SKM-1 treated with dmso at 0.1 percent for 144 hours (cell line): ENCODE results near the gene UBE2H.

Experiments used
- DNase-seq: peaks from one replicate; lab custom pipeline; 2025; ENCODE audit not compliant: unreplicated experiment; lab: John Stamatoyannopoulos, UW

Gene UBE2H

GRCh38 chr7:129789652-129790051 is 163.1 kb downstream of the UBE2H start:
- DNase-seq = no peak

GRCh38 chr7:129789000-129789399 is 163.8 kb downstream of the UBE2H start:
- DNase-seq = no peak

- no peak for DNase-seq
These were observed 165.8 kb downstream of the UBE2H start for GRCh38 chr7:129786825-129787563.

GRCh38 chr7:129785685-129786514 is 166.9 kb downstream of the UBE2H start:
- no peak for DNase-seq

GRCh38 chr7:129784783-129785684 is 167.7 kb downstream of the UBE2H start:
- no peak for DNase-seq

GRCh38 chr7:129784437-129784782 is 168.3 kb downstream of the UBE2H start:
- no peak for DNase-seq

GRCh38 chr7:129783584-129783919 is 169.2 kb downstream of the UBE2H start:
- no peak for DNase-seq

GRCh38 chr7:129782818-129783583 is 169.8 kb downstream of the UBE2H start:
- no peak for DNase-seq

- DNase-seq = no peak
These were observed 170.6 kb downstream of the UBE2H start for GRCh38 chr7:129781928-129782817.

- DNase-seq = no peak
These were observed 171.5 kb downstream of the UBE2H start for GRCh38 chr7:129780974-129781927.
